K562 (cell line): ENCODE data around the gene RASGEF1C. TPM values are rescaled to one million over a fixed set of nuclear protein-coding genes. Genes with fewer than 3 reads are reported as not detected.
A peak's percentile ranks its signal among the peaks of the same experiment; 100 is the strongest.

Source experiments
- ATF2 ChIP-seq: sonication (generic); formaldehyde crosslinking; IDR thresholded peaks from 2 replicates; pipeline ENCODE4 v1.8.1; 2022; ENCODE audit warnings: missing genetic modification reagents
- ATF6 ChIP-seq: sonication (generic); formaldehyde crosslinking; IDR thresholded peaks from 2 replicates; pipeline ENCODE4 v1.4.0; 2020; ENCODE audit warnings: mild to moderate bottlenecking, missing genetic modification reagents
- ELF2 ChIP-seq: fragments of 250-450 bp; sonication (Bioruptor Pico); IDR thresholded peaks from 2 replicates; pipeline ENCODE4 v1.5.0; 2021; ENCODE audit warnings: mild to moderate bottlenecking
- HNRNPLL ChIP-seq: fragments of 200-400 bp; formaldehyde crosslinking; IDR thresholded peaks from 2 replicates; pipeline ENCODE4 v1.6.1; 2017; ENCODE audit warnings: low read length, low read depth, mild to moderate bottlenecking; ENCODE audit not compliant: poor library complexity, severe bottlenecking
- HOXB6 ChIP-seq: fragments of 250-450 bp; sonication (Bioruptor Pico); IDR thresholded peaks from 2 replicates; pipeline ENCODE4 v1.5.1; 2022; ENCODE audit warnings: mild to moderate bottlenecking, borderline replicate concordance
- MAFG ChIP-seq: fragments of 450-650 bp; conservative IDR thresholded peaks from 2 replicates; pipeline ENCODE4 v1.6.1; 2016; ENCODE audit warnings: missing genetic modification characterization, missing compliant biosample characterization
- MTA3 ChIP-seq: fragments of 450-650 bp; formaldehyde crosslinking; IDR thresholded peaks from 2 replicates; pipeline ENCODE4 v1.6.1; 2017; ENCODE audit warnings: mild to moderate bottlenecking, borderline replicate concordance
- NUFIP1 ChIP-seq: fragments of 450-650 bp; IDR thresholded peaks from 2 replicates; pipeline ENCODE4 v1.6.1; 2018; ENCODE audit not compliant: partially characterized antibody
- SRSF3 ChIP-seq: fragments of 200-400 bp; formaldehyde crosslinking; IDR thresholded peaks from 2 replicates; pipeline ENCODE4 v1.6.1; 2016; ENCODE audit warnings: mild to moderate bottlenecking, low read length, moderate library complexity; ENCODE audit not compliant: insufficient read depth
- ZFP36 ChIP-seq: fragments of 150-350 bp; IDR thresholded peaks from 2 replicates; pipeline ENCODE4 v1.6.1; 2018; ENCODE audit warnings: low read length, low read depth; ENCODE audit not compliant: partially characterized antibody
- ZNF277 ChIP-seq: fragments of 250-450 bp; sonication (Bioruptor Pico); IDR thresholded peaks from 2 replicates; pipeline ENCODE4 v1.8.0; 2022; ENCODE audit warnings: inconsistent platforms, mild to moderate bottlenecking, moderate library complexity, borderline replicate concordance
- ZNF280A ChIP-seq: fragments of 450-650 bp; IDR thresholded peaks from 2 replicates; pipeline ENCODE4 v1.6.1; 2018; ENCODE audit warnings: mild to moderate bottlenecking, low read depth; ENCODE audit not compliant: partially characterized antibody
- ZNF347 ChIP-seq: fragments of 450-650 bp; formaldehyde crosslinking; IDR thresholded peaks from 2 replicates; pipeline ENCODE4 v1.4.0; 2020; ENCODE audit warnings: low read depth, mild to moderate bottlenecking, moderate library complexity
- ZNF384 ChIP-seq: IDR thresholded peaks from 2 replicates; pipeline ENCODE4 v1.6.1; 2012; ENCODE audit warnings: low read depth, low read length, improper control_type of control experiment
- ZNF586 ChIP-seq: fragments of 450-650 bp; formaldehyde crosslinking; conservative IDR thresholded peaks from 2 replicates; pipeline ENCODE4 v1.4.0; 2020; ENCODE audit warnings: mild to moderate bottlenecking, moderate library complexity
- ZNF592 ChIP-seq: fragments of 450-650 bp; IDR thresholded peaks from 2 replicates; pipeline ENCODE4 v1.6.1; 2017; ENCODE audit warnings: antibody characterized with exemption, mild to moderate bottlenecking
- polyA plus RNA-seq, 8 experiments: library from polyadenylated mRNA; depleted of rRNA in 4 of 8; stranded (reverse) in 5 of 8; unstranded in 3 of 8; fragments of >200 nt; fragmentation: Nextera tagmentation in 2 of 8; fragmentation: Illumina TruSeq in 1 of 8; extraction: Ambion mirVana in 2 of 8; extraction: Trizol in 1 of 8; gene quantifications; 2 replicates each; pipeline versions ENCODE4 v1.2.1 to v1.2.3, GENCODE V29; 2011 to 2014; ENCODE audit warnings: inconsistent platforms in 1 of 8, missing spikeins in 1 of 8
- total RNA-seq, 7 experiments: library from RNA; depleted of rRNA in 6 of 7; stranded (reverse); fragments of >200 nt in 6 of 7; fragmentation: Illumina TruSeq in 2 of 7; extraction: Trizol in 2 of 7; gene quantifications; 2 replicates each; pipeline versions ENCODE4 v1.2.1 to v1.2.3, GENCODE V29; 2011 to 2021; ENCODE audit warnings: low replicate concordance in 1 of 7

RASGEF1C gene
- total and polyA plus RNA-seq, 9 of the 15 experiments (the other 6 are each of a cell fraction or from before 2014, with no cell fraction given) = 0.04 to 1.1 (median 0.21) TPM; not detected in 4

- peak; percentile 87 for TF ChIP-seq MTA3
- TF ChIP-seq ZNF347 (CRISPR knock-in tag) = no peak
- no peak for TF ChIP-seq HOXB6 (CRISPR knock-in tag)
- no peak for TF ChIP-seq ATF6 (CRISPR knock-in tag)
- TF ChIP-seq HNRNPLL = no peak
- TF ChIP-seq ZFP36 = no peak
- TF ChIP-seq SRSF3 = no peak
- peak; percentile 65 for TF ChIP-seq ZNF592
- TF ChIP-seq ELF2 = peak; percentile 64; the same call in 1 of the 2 replicates
- no peak for TF ChIP-seq MAFG (tag)
- TF ChIP-seq NUFIP1 = no peak
- no peak for TF ChIP-seq ZNF586 (CRISPR knock-in tag)
- no peak for TF ChIP-seq ATF2 (CRISPR knock-in tag)
- no peak for TF ChIP-seq ZNF277 (CRISPR knock-in tag)
- peak; percentile 57 for TF ChIP-seq ZNF384
- no peak for TF ChIP-seq ZNF280A
Measured at GRCh38 chr5:180093651-180094382, 115.2 kb downstream of the RASGEF1C start (continued).
